ENCODE measurements around the gene LTBR.
A peak's percentile ranks its signal among the peaks of the same experiment; 100 is the strongest.
"Not testable (repeated sequence)": the region's sequence is repeated elsewhere in the genome, so short reads cannot be mapped to it uniquely, and the experiment has no call there.

The LTBR gene

GRCh38 chr12:6425590-6426531 lies 41.9 kb downstream of the LTBR start:
- no peak for DNase-seq (ENCODE audit: low read depth in 2 of 2)

DNA sequence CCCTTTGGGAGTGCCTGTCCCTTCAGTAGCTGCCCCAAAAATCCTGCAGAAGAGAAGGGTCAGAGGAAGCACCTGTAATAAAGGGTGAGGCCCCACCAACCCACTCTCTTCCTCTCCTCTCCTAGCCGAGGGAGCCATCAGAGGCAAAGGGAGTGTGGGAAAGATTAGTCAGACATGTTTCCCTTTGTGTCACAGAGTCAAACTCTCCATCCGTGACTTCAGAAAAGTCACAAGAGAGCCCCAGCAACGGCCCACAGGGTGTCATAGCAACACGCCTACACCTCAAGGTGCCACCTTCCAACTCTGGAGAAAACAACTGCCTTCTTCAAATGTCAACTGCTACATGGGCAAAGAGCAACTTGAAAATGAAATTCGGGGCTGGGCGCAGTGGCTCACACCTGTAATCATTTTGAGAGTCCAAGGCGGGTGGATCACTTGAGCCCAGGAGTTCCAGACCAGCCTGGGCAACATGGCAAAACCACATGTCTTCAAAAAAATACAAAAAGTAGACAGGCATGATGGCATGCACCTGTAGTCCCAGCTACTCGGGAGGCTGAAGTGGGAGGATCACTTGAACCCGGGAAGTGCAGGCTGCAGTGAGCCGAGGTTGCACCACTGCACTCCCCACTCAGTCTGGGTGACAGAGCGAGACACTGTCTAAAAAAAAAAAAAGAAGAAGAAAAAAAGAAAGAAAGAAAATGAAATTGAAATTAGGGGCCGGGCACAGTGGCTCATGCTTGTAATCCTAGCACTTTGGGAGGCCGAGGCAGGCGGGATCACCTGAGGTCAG lies 43.1 kb downstream of the LTBR start:
- peak; percentile 82 to 92 for DNase-seq (ENCODE audit: low read depth in 2 of 2)

- not testable (repeated sequence) for DNase-seq (ENCODE audit: low read depth in 2 of 2)
These were observed 43.8 kb downstream of the LTBR start for GRCh38 chr12:6427796-6428195.

DNA sequence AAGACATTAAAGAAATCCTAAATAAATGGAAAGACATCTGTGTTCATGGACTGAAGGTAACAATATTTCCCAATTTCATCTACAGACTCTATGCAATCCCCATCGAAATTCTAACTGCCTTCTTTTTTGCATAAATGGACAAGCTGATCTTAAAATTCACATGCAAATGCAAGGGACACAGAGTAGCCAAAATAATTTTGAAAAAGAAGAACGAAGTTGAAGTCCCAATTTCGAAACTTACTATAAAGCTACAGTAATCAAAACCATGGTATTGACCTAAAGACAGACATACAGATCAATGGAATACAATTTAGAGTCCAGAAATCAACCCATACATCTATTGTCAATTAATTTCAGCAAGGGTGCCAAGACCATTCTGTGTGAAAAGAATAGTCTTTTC lies 44.4 kb downstream of the LTBR start:
- DNase-seq (ENCODE audit: low read depth in 2 of 2), result no peak

GRCh38 chr12:6430124-6430989 lies 46.4 kb downstream of the LTBR start:
- peak; percentile 48 to 49 for DNase-seq (ENCODE audit: low read depth in 2 of 2)

DNA sequence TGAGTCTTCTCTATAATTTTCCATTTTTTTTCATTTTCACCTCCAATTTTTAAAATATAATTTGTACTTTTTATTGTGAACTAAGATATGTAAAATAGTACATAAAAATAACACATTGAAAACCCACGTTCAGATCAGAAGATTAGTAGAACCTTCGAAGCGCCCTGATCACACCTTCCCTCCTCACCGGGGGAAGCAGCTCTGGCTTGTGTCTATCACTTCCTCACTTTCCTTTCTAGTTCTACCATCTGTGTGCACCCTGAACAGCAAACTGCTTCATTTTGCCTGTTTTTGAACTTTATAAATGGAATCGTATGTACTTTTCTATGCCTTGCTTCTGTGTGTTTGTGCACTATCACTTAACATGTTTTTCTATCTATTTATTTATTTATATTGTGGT lies 49.0 kb downstream of the LTBR start:
- DNase-seq (ENCODE audit: low read depth in 2 of 2), result no peak

DNA sequence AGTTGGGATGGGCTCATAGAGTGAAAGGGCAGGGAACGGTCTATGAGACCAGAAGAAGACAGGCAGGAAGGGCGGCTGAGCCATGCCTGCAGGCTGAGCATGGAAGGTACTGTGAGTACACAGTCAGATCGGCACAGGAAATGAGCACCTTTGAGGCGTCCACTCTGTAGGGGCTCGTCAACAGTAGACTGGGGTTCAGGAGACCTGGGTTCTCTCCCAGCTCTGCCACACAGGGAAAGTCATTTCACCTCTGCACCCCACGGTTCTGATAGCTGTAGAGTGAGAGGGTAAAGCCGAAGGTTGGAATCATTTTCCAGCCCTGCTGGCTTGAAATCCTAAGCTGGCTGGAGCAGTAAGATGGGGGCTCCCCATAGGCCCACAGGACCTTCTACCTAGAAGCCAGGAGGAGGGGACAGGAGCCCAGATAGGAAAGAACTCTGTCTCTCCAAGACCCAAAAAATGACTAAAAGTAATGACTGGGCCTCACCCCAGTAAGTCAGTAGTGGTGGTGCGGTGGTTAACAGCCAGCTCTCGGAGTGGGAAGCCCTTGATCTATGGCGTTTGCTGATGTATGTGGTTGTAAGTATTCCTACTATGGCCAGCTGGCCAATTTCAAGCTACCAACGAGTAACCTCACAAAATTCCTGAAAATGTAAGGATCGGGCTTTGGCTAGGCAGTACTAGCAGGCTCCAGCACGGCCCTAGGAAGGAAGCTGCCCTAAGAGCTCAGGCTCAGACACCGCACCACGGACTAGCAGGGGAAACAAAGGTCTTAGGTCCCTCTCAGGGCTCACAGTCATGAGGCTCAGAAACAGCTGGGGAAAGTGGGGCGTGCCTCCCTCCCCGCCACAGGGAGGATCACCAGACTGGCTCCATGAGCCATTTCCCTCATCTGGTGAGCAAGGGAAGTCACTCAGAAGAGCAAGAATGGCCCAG lies 50.5 kb downstream of the LTBR start:
- no peak for DNase-seq (ENCODE audit: low read depth in 2 of 2)

DNA sequence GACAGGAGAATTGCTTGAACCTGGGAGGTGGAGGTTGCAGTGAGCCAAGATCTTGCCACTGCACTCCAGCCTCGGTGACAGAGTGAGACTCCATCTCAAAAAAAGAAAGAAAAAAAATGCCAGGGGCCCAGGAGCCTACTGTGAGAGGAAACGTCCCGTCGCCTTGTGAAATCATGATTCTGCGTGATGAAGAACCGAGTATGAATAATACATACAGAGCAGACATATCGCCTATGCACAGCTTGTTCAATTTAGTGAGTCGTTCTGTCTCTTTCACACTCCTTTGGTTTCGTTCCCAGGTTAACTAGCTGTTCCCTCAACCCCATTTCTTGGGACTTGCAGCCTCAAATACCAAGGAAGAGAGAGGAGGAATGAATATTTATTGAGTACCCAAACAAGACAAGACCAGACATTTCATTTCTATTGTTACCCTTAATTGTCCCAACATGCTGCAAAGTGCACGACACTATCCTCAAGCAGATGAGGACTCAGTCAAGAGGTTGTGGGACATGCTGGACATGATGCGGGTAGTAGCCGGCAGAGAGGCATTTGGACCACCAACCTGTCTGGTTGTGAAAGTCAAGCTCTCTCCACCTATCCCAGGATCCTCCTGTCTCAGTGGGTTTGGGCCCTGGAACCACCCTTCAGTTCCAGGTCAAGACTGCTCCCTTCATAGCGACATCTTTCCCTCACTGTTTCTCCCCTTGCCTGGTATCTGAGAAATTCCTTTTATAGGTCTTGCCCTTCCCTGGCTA lies 52.2 kb downstream of the LTBR start:
- no peak for DNase-seq (ENCODE audit: low read depth in 2 of 2)

GRCh38 chr12:6437586-6437985 lies 53.6 kb downstream of the LTBR start:
- no peak for DNase-seq (ENCODE audit: low read depth in 2 of 2)

GRCh38 chr12:6438345-6438744 lies 54.4 kb downstream of the LTBR start:
- no peak for DNase-seq (ENCODE audit: low read depth in 2 of 2)

DNA sequence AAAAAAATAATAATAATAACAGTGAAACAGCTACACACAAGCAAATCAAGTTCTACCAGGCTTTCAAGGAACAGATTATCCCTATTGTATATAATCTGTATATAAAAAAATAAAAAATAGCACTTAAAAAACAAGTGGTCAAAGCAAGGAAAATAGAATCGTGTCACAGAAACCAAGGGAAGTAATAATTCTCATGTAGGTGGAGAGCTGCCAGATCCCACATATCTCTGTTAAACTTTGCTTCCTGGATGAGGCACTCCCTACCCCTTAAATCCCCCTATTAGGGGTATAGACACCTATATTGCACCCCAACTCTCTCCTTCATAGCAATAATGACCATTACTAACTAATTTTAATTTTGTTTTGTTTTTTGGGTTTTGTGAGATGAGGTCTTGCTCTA lies 56.4 kb downstream of the LTBR start:
- no peak for DNase-seq (ENCODE audit: low read depth in 2 of 2)

Measured in stimulated activated CD4-positive, alpha-beta T cell treated with anti-CD3 and anti-CD28 coated beads, Interleukin-1b, Interleukin-23, amount 100 ng/mL, for 4 hours (primary cell).